A549 (cell line): Measurements from ENCODE around the gene SWSAP1. TPM values are rescaled to one million over a fixed set of nuclear protein-coding genes. Genes with fewer than 3 reads are reported as not detected.

Source experiments
- ATAC-seq, 2 experiments: fragments of 200-7000 bp in 1 of 2; fragments of >200 bp in 1 of 2; cut with Nextera tagmentation in 1 of 2; cut with Tn5 transposase in 1 of 2; 3 replicates each; pipeline versions ENCODE4 v1.8.0 to v1.9.1; 2018 to 2020; ENCODE audit warnings: mild to moderate bottlenecking in 1 of 2, moderate library complexity in 1 of 2
- CTCF ChIA-PET: fragments of 300-600 bp; sonication (Branson Sonifier 250); formaldehyde crosslinking; extraction: SDS; loops from one replicate; lab custom pipeline; 2021; ENCODE audit warnings: antibody characterized with exemption, inconsistent platforms; lab: Yijun Ruan, JAX
- POLR2A ChIA-PET: fragments of 350-600 bp; formaldehyde crosslinking; extraction: SDS; loops from one replicate; lab custom pipeline; 2021; ENCODE audit warnings: antibody characterized with exemption, inconsistent platforms; lab: Yijun Ruan, JAX
- DNase-seq, 2 experiments: peaks; one replicate each; pipeline versions ENCODE4 v3.0.0 to v3.0.0-alpha.2; 2011 to 2016; ENCODE audit warnings: low read depth in 1 of 2, low spot score in 1 of 2
- FAIRE-seq: peaks from 2 replicates; lab custom pipeline; 2011; peaks lifted over from hg19 to GRCh38; lab: Jason Lieb, UNC
- H3K27ac ChIP-seq, 2 experiments: fragments of >200 bp; sonication (Bioruptor Twin); formaldehyde crosslinking; 3 replicates each; pipeline ENCODE4 v1.5.1; 2016 to 2017
- H3K4me1 ChIP-seq: fragments of >200 bp; sonication (Bioruptor Twin); formaldehyde crosslinking; 3 replicates; pipeline ENCODE4 v1.6.1; 2016
- H3K4me2 ChIP-seq: fragments of >200 bp; sonication (Bioruptor Twin); formaldehyde crosslinking; 3 replicates; pipeline ENCODE4 v1.6.1; 2016
- H3K4me3 ChIP-seq: fragments of >200 bp; sonication (Bioruptor Twin); formaldehyde crosslinking; 3 replicates; pipeline ENCODE4 v1.5.1; 2016
- H3K9me3 ChIP-seq: fragments of >200 bp; sonication (Bioruptor Twin); formaldehyde crosslinking; 3 replicates; pipeline ENCODE4 v1.6.1; 2016
- BHLHE40 ChIP-seq: IDR thresholded peaks from 2 replicates; pipeline ENCODE4 v1.6.1; 2012; ENCODE audit warnings: low read depth, low read length, inconsistent platforms
- CBX2 ChIP-seq: fragments of 200-600 bp; sonication (generic); IDR thresholded peaks from 2 replicates; pipeline ENCODE4 v1.6.1; 2016; ENCODE audit warnings: low read depth, mild to moderate bottlenecking, borderline replicate concordance
- CBX8 ChIP-seq: fragments of 200-600 bp; sonication (generic); IDR thresholded peaks from 2 replicates; pipeline ENCODE4 v1.6.1; 2016
- CEBPB ChIP-seq, 2 experiments: fragments of >200 bp in 1 of 2; sonication (Bioruptor Twin) in 1 of 2; formaldehyde crosslinking in 1 of 2; IDR thresholded peaks; 2 replicates each; pipeline ENCODE4 v1.6.1; 2012 to 2016
- CHD2 ChIP-seq: fragments of 150-350 bp; IDR thresholded peaks from 2 replicates; pipeline ENCODE4 v1.6.1; 2014; ENCODE audit warnings: low read length; ENCODE audit not compliant: partially characterized antibody
- ELK1 ChIP-seq: fragments of 150-350 bp; IDR thresholded peaks from 2 replicates; pipeline ENCODE4 v1.6.1; 2014; ENCODE audit warnings: low read depth, mild to moderate bottlenecking, low read length
- FOXS1 ChIP-seq: fragments of 250-450 bp; sonication (Bioruptor Pico); IDR thresholded peaks from 2 replicates; pipeline ENCODE4 v1.5.0; 2020; ENCODE audit warnings: mild to moderate bottlenecking, moderate library complexity
- GATA3 ChIP-seq: IDR thresholded peaks from 2 replicates; pipeline ENCODE4 v1.6.1; 2012; ENCODE audit warnings: borderline replicate concordance
- HOXB5 ChIP-seq: fragments of 250-450 bp; sonication (Bioruptor Pico); IDR thresholded peaks from 2 replicates; pipeline ENCODE4 v1.5.0; 2020; ENCODE audit warnings: mild to moderate bottlenecking, moderate library complexity
- JUNB ChIP-seq: fragments of >200 bp; sonication (Bioruptor Twin); formaldehyde crosslinking; IDR thresholded peaks from 2 replicates; pipeline ENCODE4 v1.6.1; 2016
- KDM1A ChIP-seq: fragments of 200-600 bp; sonication (generic); IDR thresholded peaks from 2 replicates; pipeline ENCODE4 v1.6.1; 2016; ENCODE audit warnings: low read depth, mild to moderate bottlenecking
- KDM5A ChIP-seq: fragments of 200-600 bp; sonication (generic); IDR thresholded peaks from 2 replicates; pipeline ENCODE4 v1.6.1; 2016; ENCODE audit warnings: antibody characterized with exemption, mild to moderate bottlenecking
- MAFK ChIP-seq: fragments of 450-650 bp; IDR thresholded peaks from 2 replicates; pipeline ENCODE4 v1.6.1; 2014; ENCODE audit not compliant: partially characterized antibody
- MAX ChIP-seq: IDR thresholded peaks from 2 replicates; pipeline ENCODE4 v1.6.1; 2012
- MYC ChIP-seq: IDR thresholded peaks from 2 replicates; pipeline ENCODE4 v1.6.1; 2012; ENCODE audit warnings: mild to moderate bottlenecking, inconsistent platforms, low read length, improper control_type of control experiment, borderline replicate concordance
- NPAS2 ChIP-seq: fragments of 250-450 bp; sonication (Bioruptor Pico); IDR thresholded peaks from 2 replicates; pipeline ENCODE4 v1.8.0; 2022; ENCODE audit warnings: mild to moderate bottlenecking, moderate library complexity, borderline replicate concordance
- POLR2A ChIP-seq: IDR thresholded peaks from 2 replicates; pipeline ENCODE4 v1.6.1; 2012; ENCODE audit warnings: mild to moderate bottlenecking, low read length
- RNF2 ChIP-seq: fragments of 200-600 bp; sonication (generic); IDR thresholded peaks from 2 replicates; pipeline ENCODE4 v1.6.1; 2016; ENCODE audit warnings: low read depth, mild to moderate bottlenecking, antibody characterized with exemption, moderate library complexity, borderline replicate concordance
- TP53 ChIP-seq: fragments of 250-450 bp; sonication (Bioruptor Pico); IDR thresholded peaks from 2 replicates; pipeline ENCODE4 v1.5.0; 2021; ENCODE audit warnings: mild to moderate bottlenecking, moderate library complexity
- USF2 ChIP-seq: fragments of 450-650 bp; IDR thresholded peaks from 2 replicates; pipeline ENCODE4 v1.6.1; 2014; ENCODE audit warnings: antibody characterized with exemption
- ZSCAN20 ChIP-seq: fragments of 250-450 bp; sonication (Bioruptor Pico); IDR thresholded peaks from 2 replicates; pipeline ENCODE4 v1.8.0; 2022; ENCODE audit warnings: mild to moderate bottlenecking, moderate library complexity
- WGBS: methylation state at CpG from one replicate; pipeline ENCODE4 v1.1.6; 2017; ENCODE audit errors: missing lambda C conversion rate; 5-methylcytosine and 5-hydroxymethylcytosine counted together
- polyA plus RNA-seq, 4 experiments: library from polyadenylated mRNA; depleted of rRNA in 3 of 4; stranded (reverse); fragments of >200 nt; fragmentation: RNase III in 1 of 4; extraction: RNeasy Plus Mini Kit Qiagen cat#74134 plus additional on column Dnase treatment in 1 of 4; gene quantifications; 2 replicates in 3 of 4; 3 replicates in 1 of 4; pipeline ENCODE4 v1.2.3, GENCODE V29; 2011 to 2017
- TF ChIP-seq, protein P1 (sequence below): fragments of 200-600 bp; sonication (generic); IDR thresholded peaks from 2 replicates; pipeline ENCODE4 v1.6.1; 2016; ENCODE audit warnings: antibody characterized with exemption, mild to moderate bottlenecking, moderate library complexity
- TF ChIP-seq, protein P2 (sequence below): IDR thresholded peaks from 2 replicates; pipeline ENCODE4 v1.6.1; 2012

Gene SWSAP1
- polyA plus RNA-seq, 2 of the 4 experiments (the other 2 are of a cell fraction) = 1.3 to 1.5 TPM

DNA sequence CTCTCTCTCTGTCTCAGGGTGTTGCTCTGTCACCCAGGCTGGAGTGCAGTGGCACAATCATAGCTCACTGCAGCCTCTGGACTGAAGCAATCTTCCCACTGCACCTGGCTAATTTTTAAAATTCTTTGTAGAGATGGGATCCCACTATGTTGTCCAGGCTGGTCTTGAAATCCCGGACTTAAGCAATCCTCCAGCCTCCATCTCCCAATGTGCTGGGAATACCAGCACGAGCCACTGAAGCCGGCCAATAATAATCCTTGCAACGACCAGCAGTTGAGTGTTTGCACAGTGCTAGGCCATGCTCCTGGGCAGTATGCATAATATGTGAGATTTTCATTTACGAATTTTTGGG, 10.3 kb downstream of the SWSAP1 start (continued):
- TF ChIP-seq ELK1 (no peak), CHD2 (no peak), CEBPB (IDR thresholded peaks at IDR 0.05) (no peak), TP53 (CRISPR knock-in tag) (no peak), FOXS1 (CRISPR knock-in tag) (no peak), JUNB (no peak), RNF2 (no peak)
- TF ChIP-seq, protein P1, sequence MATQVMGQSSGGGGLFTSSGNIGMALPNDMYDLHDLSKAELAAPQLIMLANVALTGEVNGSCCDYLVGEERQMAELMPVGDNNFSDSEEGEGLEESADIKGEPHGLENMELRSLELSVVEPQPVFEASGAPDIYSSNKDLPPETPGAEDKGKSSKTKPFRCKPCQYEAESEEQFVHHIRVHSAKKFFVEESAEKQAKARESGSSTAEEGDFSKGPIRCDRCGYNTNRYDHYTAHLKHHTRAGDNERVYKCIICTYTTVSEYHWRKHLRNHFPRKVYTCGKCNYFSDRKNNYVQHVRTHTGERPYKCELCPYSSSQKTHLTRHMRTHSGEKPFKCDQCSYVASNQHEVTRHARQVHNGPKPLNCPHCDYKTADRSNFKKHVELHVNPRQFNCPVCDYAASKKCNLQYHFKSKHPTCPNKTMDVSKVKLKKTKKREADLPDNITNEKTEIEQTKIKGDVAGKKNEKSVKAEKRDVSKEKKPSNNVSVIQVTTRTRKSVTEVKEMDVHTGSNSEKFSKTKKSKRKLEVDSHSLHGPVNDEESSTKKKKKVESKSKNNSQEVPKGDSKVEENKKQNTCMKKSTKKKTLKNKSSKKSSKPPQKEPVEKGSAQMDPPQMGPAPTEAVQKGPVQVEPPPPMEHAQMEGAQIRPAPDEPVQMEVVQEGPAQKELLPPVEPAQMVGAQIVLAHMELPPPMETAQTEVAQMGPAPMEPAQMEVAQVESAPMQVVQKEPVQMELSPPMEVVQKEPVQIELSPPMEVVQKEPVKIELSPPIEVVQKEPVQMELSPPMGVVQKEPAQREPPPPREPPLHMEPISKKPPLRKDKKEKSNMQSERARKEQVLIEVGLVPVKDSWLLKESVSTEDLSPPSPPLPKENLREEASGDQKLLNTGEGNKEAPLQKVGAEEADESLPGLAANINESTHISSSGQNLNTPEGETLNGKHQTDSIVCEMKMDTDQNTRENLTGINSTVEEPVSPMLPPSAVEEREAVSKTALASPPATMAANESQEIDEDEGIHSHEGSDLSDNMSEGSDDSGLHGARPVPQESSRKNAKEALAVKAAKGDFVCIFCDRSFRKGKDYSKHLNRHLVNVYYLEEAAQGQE = no peak

DNA sequence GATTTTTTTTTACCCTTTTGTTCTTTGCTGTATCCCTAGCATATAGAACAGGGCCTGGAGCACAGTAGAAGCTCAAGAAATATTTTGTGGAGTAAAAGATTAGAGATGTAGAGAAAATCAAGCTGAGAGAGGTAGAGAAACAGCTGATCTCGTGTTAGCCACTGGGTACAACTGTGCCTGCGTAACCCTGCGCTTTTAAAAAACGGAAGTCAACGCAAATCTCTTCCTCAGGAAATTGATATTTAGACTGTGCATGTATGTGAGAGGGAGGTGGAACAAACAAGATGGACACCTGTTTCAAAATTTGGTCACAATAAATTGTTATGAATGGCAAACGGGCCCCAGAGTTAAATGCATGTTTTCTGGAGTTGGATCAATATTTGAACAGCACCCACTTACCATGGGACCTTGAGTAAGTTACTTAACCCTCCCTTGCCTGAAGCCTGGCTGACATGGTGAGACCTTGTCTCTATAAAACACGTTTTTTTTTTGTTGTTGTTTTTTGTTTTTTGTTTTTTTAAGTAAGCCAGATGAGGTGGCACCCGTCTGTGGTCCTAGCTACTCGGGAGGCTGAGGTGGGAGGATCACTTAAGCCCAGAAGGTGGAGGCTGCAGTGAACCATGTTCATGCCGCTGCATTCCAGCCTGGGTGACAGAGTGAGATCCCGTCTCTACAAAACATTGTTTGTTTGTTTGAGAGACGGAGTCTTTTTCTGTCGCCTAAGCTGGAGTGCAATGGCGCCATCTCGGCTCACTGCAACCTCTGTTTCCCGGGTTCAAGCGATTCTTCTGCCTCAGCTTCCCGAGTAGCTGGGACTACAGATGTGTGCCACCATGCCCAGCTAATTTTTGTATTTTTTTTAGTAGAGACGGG, 12.9 kb downstream of the SWSAP1 start:
- Histone ChIP-seq H3K9me3 (peaks cover 3% of the 10 kb centered on the region; the same call in 1 of the 3 replicates), H3K4me3 (no peak overlapping the region), H3K27ac (no peak overlapping the region), H3K4me2 (no peak overlapping the region), H3K4me1 (0 out of 3 replicates have a peak, but pooled peaks cover 2% of the 10 kb centered on the region)
- TF ChIP-seq BHLHE40 (no peak), MAX (no peak), POLR2A (no peak), MYC (no peak), USF2 (no peak), CBX8 (no peak), RNF2 (no peak), ZSCAN20 (CRISPR knock-in tag) (no peak), MAFK (no peak), GATA3 (no peak), HOXB5 (CRISPR knock-in tag) (no peak), JUNB (no peak), KDM5A (no peak), CBX2 (no peak), KDM1A (no peak), CHD2 (no peak), NPAS2 (CRISPR knock-in tag) (no peak), CEBPB (IDR thresholded peaks at IDR 0.05) (no peak)
- TF ChIP-seq, protein P2, sequence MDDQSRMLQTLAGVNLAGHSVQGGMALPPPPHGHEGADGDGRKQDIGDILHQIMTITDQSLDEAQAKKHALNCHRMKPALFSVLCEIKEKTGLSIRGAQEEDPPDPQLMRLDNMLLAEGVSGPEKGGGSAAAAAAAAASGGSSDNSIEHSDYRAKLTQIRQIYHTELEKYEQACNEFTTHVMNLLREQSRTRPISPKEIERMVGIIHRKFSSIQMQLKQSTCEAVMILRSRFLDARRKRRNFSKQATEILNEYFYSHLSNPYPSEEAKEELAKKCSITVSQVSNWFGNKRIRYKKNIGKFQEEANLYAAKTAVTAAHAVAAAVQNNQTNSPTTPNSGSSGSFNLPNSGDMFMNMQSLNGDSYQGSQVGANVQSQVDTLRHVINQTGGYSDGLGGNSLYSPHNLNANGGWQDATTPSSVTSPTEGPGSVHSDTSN = no peak
- TF ChIP-seq, protein P1 = no peak
- ChIA-PET CTCF (interaction anchor here (1.3 kb wide), 1 partner anchor 53 kb away, joined by 3 read pairs; no protein-coding TSS in a partner anchor), POLR2A (no interaction called here)
- FAIRE-seq (no peak), DNase-seq (no peak), ATAC-seq (no peak)
- 69% methylated on average over 19 of the region's 19 CpGs for WGBS
